H9 (cell line): ENCODE measurements around the gene PPARA. TPM values are rescaled to one million over a fixed set of nuclear protein-coding genes. Genes with fewer than 3 reads are reported as not detected.

Source experiments
- DNase-seq: peaks from one replicate; pipeline ENCODE4 v3.0.0-alpha.2; 2017
- H2AFZ ChIP-seq: one replicate; pipeline ENCODE4 v1.6.1; 2013; ENCODE audit warnings: mild to moderate bottlenecking, low read length, control low read depth, moderate library complexity
- H2AK5ac ChIP-seq: 2 replicates; pipeline ENCODE4 v1.6.1; 2013; ENCODE audit warnings: low read length, control low read depth, mixed read lengths; ENCODE audit not compliant: insufficient read length
- H2BK120ac ChIP-seq: one replicate; pipeline ENCODE4 v1.6.1; 2013; ENCODE audit warnings: low read depth, mild to moderate bottlenecking, low read length, control low read depth, inconsistent platforms; ENCODE audit not compliant: poor library complexity, severe bottlenecking
- H2BK12ac ChIP-seq: 2 replicates; pipeline ENCODE4 v1.6.1; 2013; ENCODE audit warnings: low read length, control low read depth, mixed read lengths, low read depth; ENCODE audit not compliant: insufficient read length
- H2BK15ac ChIP-seq: 2 replicates; pipeline ENCODE4 v1.6.1; 2013; ENCODE audit warnings: low read depth, low read length, control low read depth
- H2BK20ac ChIP-seq: one replicate; pipeline ENCODE4 v1.6.1; 2013; ENCODE audit warnings: low read depth, mild to moderate bottlenecking, low read length, control low read depth, inconsistent platforms; ENCODE audit not compliant: poor library complexity, severe bottlenecking
- H2BK5ac ChIP-seq: 2 replicates; pipeline ENCODE4 v1.6.1; 2013; ENCODE audit warnings: low read length, control low read depth, mixed read lengths; ENCODE audit not compliant: insufficient read length
- H3K14ac ChIP-seq: 2 replicates; pipeline ENCODE4 v1.6.1; 2013; ENCODE audit warnings: low read length, control low read depth; ENCODE audit not compliant: insufficient read depth
- H3K18ac ChIP-seq: 2 replicates; pipeline ENCODE4 v1.6.1; 2013; ENCODE audit warnings: low read depth, mild to moderate bottlenecking, mixed read lengths, low read length, control low read depth; ENCODE audit not compliant: insufficient read length
- H3K23ac ChIP-seq: 2 replicates; pipeline ENCODE4 v1.6.1; 2013; ENCODE audit warnings: low read length, control low read depth, mixed read lengths, low read depth; ENCODE audit not compliant: insufficient read length
- H3K23me2 ChIP-seq: 2 replicates; pipeline ENCODE4 v1.6.1; 2013; ENCODE audit warnings: low read depth, mild to moderate bottlenecking, mixed read lengths, low read length, control low read depth; ENCODE audit not compliant: insufficient read length, poor library complexity, severe bottlenecking
- H3K27ac ChIP-seq: 2 replicates; pipeline ENCODE4 v1.5.1; 2013; ENCODE audit warnings: low read length, control low read depth, mixed read lengths, low read depth; ENCODE audit not compliant: insufficient read length
- H3K27me3 ChIP-seq: 2 replicates; pipeline ENCODE4 v1.6.1; 2013; ENCODE audit warnings: low read length, control low read depth, inconsistent platforms; ENCODE audit not compliant: insufficient read depth
- H3K4ac ChIP-seq: 2 replicates; pipeline ENCODE4 v1.6.1; 2013; ENCODE audit warnings: low read depth, mild to moderate bottlenecking, control low read depth, inconsistent platforms, low read length, moderate library complexity
- H3K4me1 ChIP-seq: 2 replicates; pipeline ENCODE4 v1.6.1; 2013; ENCODE audit warnings: low read length, control low read depth, inconsistent platforms; ENCODE audit not compliant: insufficient read depth
- H3K4me2 ChIP-seq: 2 replicates; pipeline ENCODE4 v1.6.1; 2013; ENCODE audit warnings: low read length, control low read depth, mixed read lengths; ENCODE audit not compliant: insufficient read length, insufficient read depth
- H3K56ac ChIP-seq: 2 replicates; pipeline ENCODE4 v1.6.1; 2013; ENCODE audit warnings: low read depth, mild to moderate bottlenecking, mixed read lengths, low read length, control low read depth; ENCODE audit not compliant: insufficient read length
- H3K79me1 ChIP-seq: 2 replicates; pipeline ENCODE4 v1.6.1; 2013; ENCODE audit warnings: low read depth, mild to moderate bottlenecking, moderate library complexity, low read length, control low read depth, inconsistent platforms; ENCODE audit not compliant: insufficient read depth, poor library complexity, severe bottlenecking
- H3K79me2 ChIP-seq: 2 replicates; pipeline ENCODE4 v1.6.1; 2013; ENCODE audit warnings: low read length, control low read depth, inconsistent platforms; ENCODE audit not compliant: insufficient read depth
- H3K9ac ChIP-seq: 2 replicates; pipeline ENCODE4 v1.6.1; 2013; ENCODE audit warnings: low read length, control low read depth, mixed read lengths; ENCODE audit not compliant: insufficient read length; ENCODE audit errors: extremely low read depth
- H3K9me3 ChIP-seq: one replicate; pipeline ENCODE4 v1.6.1; 2013; ENCODE audit warnings: low read depth, low read length, inconsistent platforms; ENCODE audit not compliant: control insufficient read depth
- H3T11ph ChIP-seq: one replicate; pipeline ENCODE4 v1.6.1; 2013; ENCODE audit warnings: mild to moderate bottlenecking, low read length, control low read depth, inconsistent platforms
- H4K20me1 ChIP-seq: one replicate; pipeline ENCODE4 v1.6.1; 2013; ENCODE audit not compliant: control insufficient read depth, insufficient read length, insufficient read depth
- H4K5ac ChIP-seq: 2 replicates; pipeline ENCODE4 v1.6.1; 2013; ENCODE audit warnings: low read depth, mild to moderate bottlenecking, mixed read lengths, low read length, control low read depth; ENCODE audit not compliant: insufficient read length
- H4K8ac ChIP-seq: replicated peaks from 2 replicates; pipeline ENCODE4 v1.6.1; 2013; ENCODE audit warnings: low read length, control low read depth, mixed read lengths, low read depth; ENCODE audit not compliant: insufficient read length
- H4K91ac ChIP-seq: 2 replicates; pipeline ENCODE4 v1.6.1; 2013; ENCODE audit warnings: low read depth, mild to moderate bottlenecking, moderate library complexity, mixed read lengths, low read length, control low read depth; ENCODE audit not compliant: insufficient read length
- H3K27ac Mint-ChIP-seq, 3 experiments: 2 replicates in 2 of 3; 3 replicates in 1 of 3; pipeline ENCODE4 v1.8.0; 2020 to 2021; ENCODE audit warnings: mixed read lengths in 3 of 3, mild to moderate bottlenecking in 1 of 3, moderate library complexity in 1 of 3
- H3K27me3 Mint-ChIP-seq: 2 replicates; pipeline ENCODE4 v1.8.0; 2021; ENCODE audit warnings: low read depth, mild to moderate bottlenecking, moderate library complexity, mixed read lengths
- H3K36me3 Mint-ChIP-seq, 3 experiments: 2 replicates in 2 of 3; 3 replicates in 1 of 3; pipeline ENCODE4 v1.8.0; 2020 to 2021; ENCODE audit warnings: low read depth in 3 of 3, mixed read lengths in 3 of 3; ENCODE audit not compliant: insufficient read depth in 1 of 3
- H3K4me1 Mint-ChIP-seq, 2 experiments: 2 replicates each; pipeline ENCODE4 v1.8.0; 2020; ENCODE audit warnings: mixed read lengths in 2 of 2
- H3K4me3 Mint-ChIP-seq, 2 experiments: 2 replicates in 1 of 2; 3 replicates in 1 of 2; pipeline ENCODE4 v1.8.0; 2020 to 2021; ENCODE audit warnings: mild to moderate bottlenecking in 2 of 2, mixed read lengths in 2 of 2, moderate library complexity in 1 of 2
- H3K9me3 Mint-ChIP-seq, 2 experiments: 2 replicates in 1 of 2; 3 replicates in 1 of 2; pipeline ENCODE4 v1.8.0; 2020; ENCODE audit warnings: mild to moderate bottlenecking in 2 of 2, mixed read lengths in 2 of 2, moderate library complexity in 1 of 2
- whole genome bisulfite sequencing: extraction: QIAGEN DNeasy Blood & Tissue Kit; methylation state at CpG from one replicate; pipeline ENCODE4 v1.1.7; 2013; ENCODE audit warnings: missing lambda C conversion rate, low lambda C conversion rate, mixed read lengths; ENCODE audit not compliant: insufficient read length; ENCODE audit errors: extremely low coverage; 5-methylcytosine and 5-hydroxymethylcytosine counted together
- total RNA-seq: library from RNA; stranded (reverse); gene quantifications from 2 replicates; pipeline ENCODE4 v1.2.1, GENCODE V29; 2021
- TF ChIP-seq, protein P1 (sequence below): fragments of 200-600 bp; sonication (generic); conservative IDR thresholded peaks from 3 replicates; pipeline ENCODE4 v1.8.0; 2021; ENCODE audit warnings: antibody characterized with exemption, mild to moderate bottlenecking

PPARA gene
- total RNA-seq, 1 experiment from 2014 or later: 7.3 TPM

DNA sequence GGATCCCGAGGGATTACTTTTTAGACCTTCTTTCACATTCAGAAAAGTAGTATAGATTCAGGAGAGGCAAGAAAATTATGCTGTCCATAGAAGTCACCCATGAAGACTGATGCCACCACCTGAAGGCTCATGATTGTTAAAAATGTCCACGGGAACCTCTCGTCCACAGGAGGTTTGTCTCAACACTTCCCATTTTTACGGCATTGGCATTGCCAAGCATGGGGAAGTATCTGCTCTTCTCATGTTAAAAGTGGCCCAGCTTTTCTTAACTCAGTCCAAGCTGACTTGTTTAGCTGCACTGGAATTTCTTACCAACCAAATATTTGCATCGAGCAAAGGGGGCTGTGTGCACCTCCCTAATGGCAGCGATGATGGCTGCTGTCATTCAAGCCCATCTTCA is 90.2 kb downstream of the PPARA start:
- TF ChIP-seq, protein P1, sequence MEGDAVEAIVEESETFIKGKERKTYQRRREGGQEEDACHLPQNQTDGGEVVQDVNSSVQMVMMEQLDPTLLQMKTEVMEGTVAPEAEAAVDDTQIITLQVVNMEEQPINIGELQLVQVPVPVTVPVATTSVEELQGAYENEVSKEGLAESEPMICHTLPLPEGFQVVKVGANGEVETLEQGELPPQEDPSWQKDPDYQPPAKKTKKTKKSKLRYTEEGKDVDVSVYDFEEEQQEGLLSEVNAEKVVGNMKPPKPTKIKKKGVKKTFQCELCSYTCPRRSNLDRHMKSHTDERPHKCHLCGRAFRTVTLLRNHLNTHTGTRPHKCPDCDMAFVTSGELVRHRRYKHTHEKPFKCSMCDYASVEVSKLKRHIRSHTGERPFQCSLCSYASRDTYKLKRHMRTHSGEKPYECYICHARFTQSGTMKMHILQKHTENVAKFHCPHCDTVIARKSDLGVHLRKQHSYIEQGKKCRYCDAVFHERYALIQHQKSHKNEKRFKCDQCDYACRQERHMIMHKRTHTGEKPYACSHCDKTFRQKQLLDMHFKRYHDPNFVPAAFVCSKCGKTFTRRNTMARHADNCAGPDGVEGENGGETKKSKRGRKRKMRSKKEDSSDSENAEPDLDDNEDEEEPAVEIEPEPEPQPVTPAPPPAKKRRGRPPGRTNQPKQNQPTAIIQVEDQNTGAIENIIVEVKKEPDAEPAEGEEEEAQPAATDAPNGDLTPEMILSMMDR: no peak
- peaks cover 0 to 2% of the 10 kb centered on the region in 2 experiments; a peak in 2 of 5 replicates for H3K9me3 Mint-ChIP-seq
- no CpG with 5 or more reads among the region's 6 CpGs for WGBS

More for the DNA sequence above, 90.2 kb downstream of the PPARA start:
- no peak overlapping the region for H2BK12ac ChIP-seq
- no peak overlapping the region for H3K56ac ChIP-seq
- DNase-seq: no peak
- no peak overlapping the region for H2BK20ac ChIP-seq
- H3K18ac ChIP-seq: no peak overlapping the region
- no peaks in the 10 kb centered on the region for H3K4me1 Mint-ChIP-seq
- no peaks in the 10 kb centered on the region for H3K79me2 ChIP-seq
- H3K79me1 ChIP-seq: no peaks in the 10 kb centered on the region
- no peak overlapping the region for H3K27ac ChIP-seq
- H3T11ph ChIP-seq: no peak overlapping the region
- no peak overlapping the region for H3K27ac Mint-ChIP-seq
- no peak overlapping the region for H4K91ac ChIP-seq
- H4K20me1 ChIP-seq: no peaks in the 10 kb centered on the region
- H3K9me3 ChIP-seq: no peaks in the 10 kb centered on the region
- H2BK5ac ChIP-seq: no peak overlapping the region
- H3K23me2 ChIP-seq: no peaks in the 10 kb centered on the region
- H3K36me3 Mint-ChIP-seq: peaks cover 5 to 13% (median 9%) of the 10 kb centered on the region in 3 experiments; a peak in 5 of 7 replicates
- no peak overlapping the region for H3K4ac ChIP-seq
- H2BK120ac ChIP-seq: no peak overlapping the region
- peaks cover 4% of the 10 kb centered on the region for H3K27me3 Mint-ChIP-seq
- H3K4me1 ChIP-seq: no peaks in the 10 kb centered on the region
- H3K23ac ChIP-seq: no peak overlapping the region
- no peak overlapping the region for H3K14ac ChIP-seq
- no peak overlapping the region for H4K8ac ChIP-seq
- no peak overlapping the region for H2BK15ac ChIP-seq
- H2AK5ac ChIP-seq: no peak overlapping the region
- no peaks in the 10 kb centered on the region for H3K27me3 ChIP-seq
- no peak overlapping the region for H2AFZ ChIP-seq
- no peak overlapping the region for H4K5ac ChIP-seq
- H3K9ac ChIP-seq: no peak overlapping the region
- no peak overlapping the region for H3K4me2 ChIP-seq
- no peak overlapping the region for H3K4me3 Mint-ChIP-seq
